HG03558 (cell line): ENCODE results near the gene KLHL14.
"Not testable (repeated sequence)": the region's sequence is repeated elsewhere in the genome, so short reads cannot be mapped to it uniquely, and the experiment has no call there.

Experiments used
- ATAC-seq: cut with Tn5 transposase; IDR thresholded peaks from one replicate; pipeline ENCODE4 v1.9.1; 2021; ENCODE audit warnings: moderate number of reproducible peaks; ENCODE audit not compliant: unreplicated experiment; ENCODE audit errors: extremely low read depth

KLHL14 gene

DNA sequence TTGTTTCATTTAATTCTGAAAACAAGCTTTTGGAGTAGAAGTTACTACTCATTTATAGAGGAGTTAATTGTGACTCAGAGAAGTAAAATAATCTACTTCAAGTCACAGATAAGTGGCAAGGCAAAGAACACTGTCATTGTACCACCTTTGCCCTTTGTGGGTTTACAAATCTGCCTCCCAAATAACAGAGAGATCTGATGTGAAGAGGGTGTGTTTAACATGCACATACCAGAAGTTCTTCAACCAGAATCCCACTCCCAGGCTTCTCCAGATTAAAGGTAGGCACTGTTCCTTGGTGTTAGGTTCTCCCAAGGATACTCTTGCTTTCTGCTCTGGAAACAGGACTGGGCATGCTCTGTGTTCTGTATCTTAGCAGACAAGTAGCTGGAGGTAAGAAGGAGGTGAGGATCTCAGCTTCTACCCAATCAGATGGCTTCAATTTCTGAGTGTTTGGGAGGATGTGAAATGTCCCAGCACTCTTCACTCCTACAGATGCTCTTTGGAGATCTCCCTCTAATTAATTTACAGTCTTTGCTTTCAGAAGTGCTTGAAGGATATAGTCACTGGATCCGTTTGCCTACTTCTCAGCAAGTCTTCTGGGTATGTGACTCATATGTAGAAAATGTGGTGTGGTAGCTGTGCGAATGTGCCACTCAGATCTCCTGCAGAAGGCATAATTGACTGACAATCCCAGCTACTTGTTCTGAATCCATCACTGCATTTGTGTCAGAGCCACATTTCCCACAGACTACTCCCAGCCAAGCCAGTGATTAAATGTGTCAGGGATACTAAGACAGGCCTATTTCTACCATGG is 111.1 kb downstream of the KLHL14 start:
- ATAC-seq: no peak

DNA sequence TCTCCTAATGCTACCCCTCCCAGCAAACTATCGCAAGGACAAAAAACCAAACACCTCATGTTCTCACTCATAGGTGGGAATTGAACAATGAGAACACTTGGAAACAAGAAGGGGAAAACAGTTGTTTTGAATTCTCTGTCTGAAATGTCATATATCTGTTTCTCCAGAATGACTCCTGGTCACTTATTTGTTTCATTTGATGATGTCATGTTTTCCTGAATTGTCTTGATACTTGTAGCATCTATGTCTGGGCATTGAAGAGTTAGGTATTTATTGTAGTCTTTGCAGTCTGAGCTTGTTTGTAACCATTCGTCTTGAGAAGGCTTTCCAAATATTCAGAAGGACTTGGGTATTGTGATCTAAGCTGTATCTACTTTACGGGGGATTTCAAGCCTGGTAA is 118.3 kb downstream of the KLHL14 start:
- ATAC-seq: not testable (repeated sequence)

DNA sequence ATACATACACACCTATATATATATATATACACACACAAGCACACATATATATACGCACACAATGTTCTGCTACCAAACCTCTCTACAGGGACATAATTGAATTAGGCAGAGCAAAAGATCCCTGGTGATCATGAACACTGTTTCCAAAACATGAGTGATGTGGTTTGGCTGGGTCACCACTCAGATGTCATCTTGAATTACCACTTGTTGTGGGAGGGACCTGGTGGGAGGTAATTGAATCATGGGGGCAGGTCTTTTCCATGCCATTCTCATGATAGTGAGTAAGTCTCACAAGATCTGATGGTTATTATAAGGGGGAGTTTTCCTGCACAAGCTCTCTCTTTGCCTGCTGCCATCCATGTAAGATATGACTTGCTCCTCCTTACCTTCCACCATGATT is 135.2 kb downstream of the KLHL14 start:
- ATAC-seq: not testable (repeated sequence)

DNA sequence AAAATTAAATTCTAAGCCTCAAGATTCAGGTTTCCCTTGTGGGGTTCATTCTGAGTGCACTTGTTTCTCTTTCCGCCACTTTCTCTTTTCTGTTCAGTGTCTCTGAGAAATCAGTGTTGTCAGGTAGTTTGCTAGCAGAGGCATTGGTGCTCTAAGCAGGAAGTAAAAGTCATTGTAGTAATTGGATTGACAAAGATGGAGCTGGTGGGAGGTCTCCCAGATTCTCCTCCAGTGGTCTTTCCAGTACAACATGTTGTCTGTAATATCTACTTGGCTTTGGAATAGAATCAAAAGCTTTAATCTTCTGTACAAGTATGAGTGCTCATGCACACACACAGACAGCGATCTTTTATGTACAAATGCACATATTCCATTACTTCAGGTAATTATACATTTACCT is 135.6 kb downstream of the KLHL14 start:
- no peak for ATAC-seq

DNA sequence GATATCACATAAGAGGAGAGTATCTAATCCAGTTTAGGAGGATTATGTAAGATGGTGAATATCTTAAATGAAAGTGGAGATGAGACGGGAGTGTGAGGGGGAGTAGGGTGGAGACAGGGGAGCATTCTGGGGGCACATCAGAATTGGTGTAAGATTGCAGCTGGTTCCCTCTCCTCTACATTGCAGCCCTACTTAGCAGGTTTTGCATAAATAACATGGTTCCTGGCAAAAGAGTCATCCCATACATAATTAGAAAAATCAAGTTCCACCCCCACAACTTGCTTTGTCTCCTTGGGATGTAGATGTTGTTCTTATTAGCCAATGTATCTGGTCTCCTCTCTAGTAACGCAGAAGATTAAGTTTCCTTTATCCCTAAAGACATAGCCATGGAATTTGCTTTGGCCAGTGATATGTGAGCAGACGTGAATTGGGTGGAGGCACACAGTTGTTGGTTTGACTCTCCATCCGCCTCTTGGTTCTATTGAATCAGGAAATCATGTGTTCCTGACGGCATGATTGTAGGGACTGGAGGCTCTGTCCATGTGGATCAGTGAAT is 137.9 kb downstream of the KLHL14 start:
- no peak for ATAC-seq

DNA sequence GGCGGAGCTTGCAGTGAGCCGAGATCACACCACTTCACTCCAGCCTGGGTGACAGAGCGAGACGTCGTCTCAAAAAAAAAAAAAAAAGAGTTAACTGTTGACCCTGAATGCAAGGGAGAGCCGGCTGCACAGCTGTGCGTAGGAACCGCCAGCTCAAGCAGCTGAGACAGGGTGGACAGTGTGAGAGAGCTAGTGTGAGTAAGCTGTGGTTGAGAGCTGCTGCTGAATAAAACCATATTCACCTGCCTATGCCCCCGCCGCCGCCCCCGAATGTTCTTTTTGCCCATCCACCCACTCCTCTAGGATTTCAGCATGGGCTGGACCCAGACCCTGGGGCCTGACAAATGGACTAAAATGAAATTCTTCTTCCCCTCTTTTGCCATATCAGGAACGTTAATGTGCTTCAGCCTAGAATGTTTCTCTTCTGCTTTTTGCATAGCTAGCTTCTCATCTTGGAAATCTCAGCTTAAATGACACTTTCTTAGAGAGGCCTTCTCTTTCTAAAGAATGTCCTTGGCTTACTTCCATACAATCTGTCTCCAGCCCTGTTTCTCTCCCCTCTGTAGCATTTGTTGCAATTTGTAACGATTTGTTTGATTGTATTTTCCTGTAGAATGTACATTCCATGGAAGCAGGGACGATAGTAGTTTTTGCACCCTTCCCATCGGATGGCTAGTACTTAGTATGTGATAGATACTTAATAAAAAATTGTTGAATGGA is 142.7 kb downstream of the KLHL14 start:
- no peak for ATAC-seq

DNA sequence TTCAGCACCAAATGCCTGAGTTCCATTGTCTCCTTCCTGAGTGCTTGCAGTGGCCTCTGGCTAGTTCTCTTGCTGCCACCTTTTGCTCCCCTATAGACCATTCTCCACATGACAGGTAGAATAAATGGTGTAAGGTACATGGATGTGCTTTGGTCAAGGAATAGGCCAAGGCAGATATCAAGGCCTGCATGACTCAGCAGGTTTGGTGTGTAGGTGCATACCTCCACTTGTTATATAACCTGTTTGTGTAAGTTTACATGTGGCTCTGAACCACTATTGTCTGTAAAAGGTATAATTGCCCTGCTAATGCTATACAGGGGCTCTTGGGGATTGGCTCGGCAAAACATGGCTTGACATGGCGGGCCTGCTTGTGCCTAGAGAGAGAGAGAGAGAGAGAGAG is 143.5 kb downstream of the KLHL14 start:
- ATAC-seq: no peak

DNA sequence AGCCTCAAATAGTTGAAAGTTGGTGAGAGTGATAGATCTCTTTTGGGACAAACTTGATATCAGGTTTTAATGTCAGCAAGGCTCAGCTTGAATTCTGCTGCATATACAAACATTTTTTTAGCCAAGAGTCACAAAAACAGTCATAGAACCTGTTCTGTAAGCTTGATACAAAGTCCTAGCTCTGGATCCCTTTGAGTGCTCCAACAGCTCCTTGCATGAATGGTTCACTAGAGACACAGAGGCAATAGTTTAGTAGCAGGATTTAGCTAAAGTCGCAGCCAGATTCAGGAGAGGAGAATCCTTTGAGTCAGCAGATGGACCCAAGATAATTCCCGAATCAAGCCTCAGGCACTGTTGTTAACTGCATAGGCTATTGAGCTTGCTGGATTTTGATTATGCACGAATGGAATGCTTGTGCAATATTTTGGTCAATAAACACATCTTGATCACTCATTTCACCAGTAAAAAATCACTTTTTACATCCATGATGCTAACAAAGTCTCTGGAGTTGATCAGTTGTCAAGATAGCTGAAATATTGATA is 148.6 kb downstream of the KLHL14 start:
- no peak for ATAC-seq

DNA sequence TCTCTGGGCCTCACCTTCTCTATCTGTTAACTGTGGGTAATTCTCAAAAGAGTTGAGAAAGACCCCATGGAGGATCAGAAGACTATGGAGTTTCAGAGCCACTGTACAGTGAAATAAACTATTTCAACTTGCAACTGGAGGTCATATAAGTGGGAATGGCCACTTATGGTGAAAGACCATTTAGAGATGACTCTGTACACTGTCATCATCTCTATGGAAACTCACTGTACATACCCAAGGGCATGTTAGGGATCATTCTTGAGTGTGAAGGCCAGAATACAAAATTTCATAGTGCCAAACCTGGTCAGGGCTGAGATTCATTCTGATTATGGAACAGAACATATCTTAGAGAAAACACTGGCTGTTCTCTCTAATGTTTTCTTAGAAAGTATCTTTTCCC is 149.3 kb downstream of the KLHL14 start:
- ATAC-seq: no peak
